Activated T-helper 2 cell treated with anti-CD3 and anti-CD28 coated beads, Interferon-gamma antibody, Interleukin-2, Interleukin-4, amounts not matched to agents 10 μg/mL and 5 μg/mL and 100 μg/mL, durations not matched to agents 14 hours and 24 hours and 36 hours (primary cell): ENCODE measurements around the gene ZC3H12A. TPM values are rescaled to one million over a fixed set of nuclear protein-coding genes. Genes with fewer than 3 reads are reported as not detected.

Experiments used
- DNase-seq: peaks from one replicate; pipeline ENCODE4 v3.0.0; 2021; ENCODE audit warnings: low spot score
- H3K27ac Mint-ChIP-seq: one replicate; pipeline ENCODE4 v1.8.0; 2021; ENCODE audit warnings: mixed read lengths
- H3K27me3 Mint-ChIP-seq: one replicate; pipeline ENCODE4 v1.8.0; 2021; ENCODE audit warnings: low read depth, mixed read lengths
- H3K36me3 Mint-ChIP-seq: one replicate; pipeline ENCODE4 v1.8.0; 2021; ENCODE audit warnings: low read depth, mixed read lengths
- H3K4me1 Mint-ChIP-seq: one replicate; pipeline ENCODE4 v1.8.0; 2021; ENCODE audit warnings: low read depth, mixed read lengths
- H3K4me3 Mint-ChIP-seq: one replicate; pipeline ENCODE4 v1.8.0; 2021; ENCODE audit warnings: low read depth, mild to moderate bottlenecking, moderate library complexity, mixed read lengths
- H3K9me3 Mint-ChIP-seq: one replicate; pipeline ENCODE4 v1.8.0; 2021; ENCODE audit warnings: mixed read lengths
- intact Hi-C: fragments of 100-400 bp; cut with micrococcal nuclease; formaldehyde crosslinking; loops from one replicate; pipeline ENCODE4 v1.15.1; 2023
- total RNA-seq: library from RNA; stranded (reverse); gene quantifications from 2 replicates; pipeline ENCODE4 v1.2.3, GENCODE V29; 2022

ZC3H12A gene
- total RNA-seq, 1 donor from 2014 or later = 23.6 TPM

DNA sequence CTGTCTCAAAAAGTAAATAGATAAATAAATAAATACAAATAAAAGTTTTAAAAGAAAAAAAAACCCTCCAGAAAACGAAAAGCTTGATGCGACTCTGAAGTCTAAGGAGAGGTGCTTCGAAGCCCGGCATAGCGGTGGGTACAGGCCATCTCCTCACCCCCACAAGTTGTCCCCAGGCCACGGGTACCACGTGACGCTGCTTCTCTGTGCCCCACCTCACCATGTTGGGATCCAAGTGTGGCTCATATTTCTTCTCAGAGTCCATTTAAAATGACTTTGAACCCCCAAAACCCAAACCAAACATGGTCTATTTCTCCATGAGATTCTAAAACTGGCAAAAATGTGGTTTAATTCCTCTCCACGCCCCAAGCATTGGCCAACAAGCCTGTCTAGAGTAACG is 32.9 kb upstream of the ZC3H12A start:
- DNase-seq = no peak
- no peak overlapping the region for H3K4me3 Mint-ChIP-seq
- H3K27me3 Mint-ChIP-seq = peaks cover 19% of the 10 kb centered on the region
- no peak overlapping the region for H3K27ac Mint-ChIP-seq
- no peaks in the 10 kb centered on the region for H3K4me1 Mint-ChIP-seq
- intact Hi-C loops = no loop called here
- no peaks in the 10 kb centered on the region for H3K36me3 Mint-ChIP-seq
- H3K9me3 Mint-ChIP-seq = no peaks in the 10 kb centered on the region

DNA sequence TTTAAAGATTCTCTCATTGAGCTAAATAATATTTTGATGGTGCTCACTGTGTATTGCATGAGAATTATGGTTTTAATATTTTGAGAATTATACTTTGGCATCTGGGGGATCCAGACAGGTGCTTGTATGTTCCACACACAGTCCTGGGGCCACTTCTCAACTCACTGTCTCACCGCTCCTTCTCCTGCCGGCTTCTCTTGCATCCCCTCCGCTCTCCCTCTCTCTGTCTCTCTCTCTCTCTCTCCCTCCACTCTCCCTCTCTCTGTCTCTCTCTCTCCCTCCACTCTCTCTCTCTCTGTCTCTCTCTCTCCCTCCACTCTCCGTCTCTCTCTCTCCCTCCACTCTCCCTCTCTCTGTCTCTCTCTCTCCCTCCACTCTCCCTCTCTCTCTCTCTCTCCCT is 32.2 kb upstream of the ZC3H12A start:
- Mint-ChIP-seq H3K27me3 (peaks cover 24% of the 10 kb centered on the region), H3K36me3 (no peaks in the 10 kb centered on the region), H3K9me3 (no peaks in the 10 kb centered on the region), H3K4me1 (no peaks in the 10 kb centered on the region), H3K4me3 (no peak overlapping the region), H3K27ac (no peak overlapping the region)
- intact Hi-C loops = no loop called here
- DNase-seq = no peak

DNA sequence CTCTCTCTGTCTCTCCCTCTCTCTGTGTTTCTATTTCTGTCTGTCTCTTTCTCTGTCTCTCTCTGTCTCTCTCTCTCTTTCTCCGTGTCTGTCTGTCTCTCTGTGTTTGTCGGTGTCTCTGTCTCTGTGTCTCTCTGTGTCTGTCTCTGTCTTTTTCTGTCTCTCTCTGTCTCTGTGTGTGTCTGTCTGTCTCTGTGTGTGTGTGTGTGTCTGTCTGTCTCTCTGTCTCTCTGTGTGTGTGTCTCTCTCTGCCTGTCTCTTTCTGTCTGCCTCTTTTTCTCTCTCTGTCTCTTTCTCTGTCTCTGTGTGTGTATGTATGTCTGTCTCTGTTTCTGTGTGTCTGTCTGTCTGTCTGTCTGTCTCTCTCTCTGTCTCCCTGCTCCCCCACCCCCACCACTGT is 31.7 kb upstream of the ZC3H12A start:
- Mint-ChIP-seq H3K27ac (no peak overlapping the region), H3K27me3 (peaks cover 24% of the 10 kb centered on the region), H3K4me3 (no peak overlapping the region), H3K4me1 (no peaks in the 10 kb centered on the region), H3K9me3 (no peaks in the 10 kb centered on the region), H3K36me3 (no peaks in the 10 kb centered on the region)
- intact Hi-C loops = no loop called here
- no peak for DNase-seq

DNA sequence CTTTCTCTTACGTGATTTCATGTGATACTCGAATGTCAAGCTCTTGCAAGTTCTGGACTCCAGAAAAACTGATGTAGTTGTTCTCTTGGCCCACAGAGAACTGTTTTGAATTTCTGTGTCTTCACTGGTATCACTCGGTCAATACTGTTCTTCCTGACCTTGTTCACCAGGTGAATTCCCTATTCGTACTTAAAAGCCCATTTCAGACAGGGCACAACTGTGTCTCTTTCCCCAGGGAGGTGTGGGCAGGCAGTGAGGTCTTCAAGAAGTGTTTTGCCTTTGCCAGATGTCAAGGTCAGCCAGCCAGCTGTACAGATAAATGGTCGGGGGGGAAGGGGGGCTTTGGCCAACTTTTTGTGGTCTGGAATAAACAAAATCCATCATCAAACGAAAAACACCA is 27.5 kb upstream of the ZC3H12A start:
- Mint-ChIP-seq H3K27me3 (peaks cover 18% of the 10 kb centered on the region), H3K9me3 (no peaks in the 10 kb centered on the region), H3K36me3 (no peaks in the 10 kb centered on the region), H3K4me1 (peaks cover 7% of the 10 kb centered on the region), H3K27ac (no peak overlapping the region), H3K4me3 (no peak overlapping the region)
- no peak for DNase-seq
- intact Hi-C loops = no loop called here

DNA sequence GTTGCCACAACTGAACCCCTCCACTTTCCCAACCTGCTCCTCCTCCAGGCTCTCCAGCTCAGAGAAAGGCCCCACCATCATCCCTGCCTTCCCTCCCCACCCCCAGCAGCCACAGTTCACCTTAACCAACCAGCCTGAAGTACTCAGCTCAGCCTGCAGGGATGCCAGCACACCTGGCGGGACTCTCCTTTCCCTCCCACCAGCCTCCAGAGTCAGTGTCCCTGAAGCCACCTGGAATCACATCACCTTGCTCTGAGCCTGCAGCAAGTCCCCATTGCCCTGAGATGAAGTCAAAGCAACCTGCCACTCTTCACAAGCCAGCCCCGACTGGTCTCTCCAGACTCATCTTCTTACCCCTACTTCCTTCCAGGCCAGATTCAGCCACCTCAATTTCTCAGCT is 26.2 kb upstream of the ZC3H12A start:
- Mint-ChIP-seq H3K9me3 (no peaks in the 10 kb centered on the region), H3K4me3 (no peak overlapping the region), H3K36me3 (no peaks in the 10 kb centered on the region), H3K27me3 (peaks cover 8% of the 10 kb centered on the region), H3K27ac (no peak overlapping the region), H3K4me1 (peaks cover 7% of the 10 kb centered on the region)
- intact Hi-C loops = no loop called here
- no peak for DNase-seq

- no peak overlapping the region for H3K27ac Mint-ChIP-seq
- no peaks in the 10 kb centered on the region for H3K9me3 Mint-ChIP-seq
- no peak overlapping the region for H3K4me3 Mint-ChIP-seq
- H3K27me3 Mint-ChIP-seq = peaks cover 8% of the 10 kb centered on the region
- no peak for DNase-seq
- H3K4me1 Mint-ChIP-seq = peaks cover 7% of the 10 kb centered on the region
- no peaks in the 10 kb centered on the region for H3K36me3 Mint-ChIP-seq
- intact Hi-C loops = no loop called here
Measured at GRCh38 chr1:37448691-37449417, 25.5 kb upstream of the ZC3H12A start.

DNA sequence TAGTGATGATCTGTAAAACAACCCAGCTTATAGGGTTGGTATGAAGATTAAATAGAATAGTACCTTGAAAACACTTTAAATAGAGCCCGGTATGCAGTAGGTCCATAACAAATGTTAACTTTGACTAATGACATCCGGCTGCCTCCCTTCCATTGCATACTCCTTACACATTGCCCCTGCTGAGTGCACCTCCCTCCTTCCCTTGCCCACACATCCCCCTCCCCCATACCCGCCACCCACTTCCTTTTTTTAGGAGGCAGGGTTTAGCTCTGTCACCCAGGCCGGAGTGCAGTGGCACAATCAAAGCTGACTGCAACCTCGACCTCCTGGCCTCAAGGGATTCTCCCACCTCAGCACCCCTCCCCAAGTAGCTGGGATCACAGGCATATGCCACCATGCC is 24.4 kb upstream of the ZC3H12A start:
- H3K4me3 Mint-ChIP-seq = no peak overlapping the region
- no peak overlapping the region for H3K27ac Mint-ChIP-seq
- H3K4me1 Mint-ChIP-seq = peaks cover 12% of the 10 kb centered on the region
- DNase-seq = no peak
- H3K27me3 Mint-ChIP-seq = peaks cover 8% of the 10 kb centered on the region
- no peaks in the 10 kb centered on the region for H3K36me3 Mint-ChIP-seq
- no peaks in the 10 kb centered on the region for H3K9me3 Mint-ChIP-seq
- intact Hi-C loops = no loop called here

DNA sequence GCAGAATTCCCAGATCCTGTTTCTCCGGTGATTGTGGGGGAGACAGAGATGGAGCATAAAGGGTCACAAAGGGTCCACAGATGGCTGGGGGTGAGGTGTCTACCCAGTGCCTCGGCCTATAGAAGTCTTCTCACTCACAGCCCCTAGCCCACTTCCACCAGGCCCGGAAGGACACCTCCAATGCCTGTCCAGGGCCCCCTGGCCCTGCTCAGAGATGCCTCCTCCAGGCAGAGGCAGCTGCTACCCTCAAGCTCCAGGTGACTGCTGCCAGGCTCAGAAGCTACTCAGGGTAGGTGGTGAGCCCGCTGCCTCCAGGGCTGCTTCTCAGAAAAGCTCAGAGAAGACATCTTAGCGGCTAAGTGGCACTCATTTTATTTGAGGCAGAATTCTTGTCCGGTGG is 22.0 kb upstream of the ZC3H12A start:
- H3K4me1 Mint-ChIP-seq = peaks cover 14% of the 10 kb centered on the region
- intact Hi-C loops = no loop called here
- no peaks in the 10 kb centered on the region for H3K9me3 Mint-ChIP-seq
- no peak for DNase-seq
- H3K27ac Mint-ChIP-seq = no peak overlapping the region
- H3K4me3 Mint-ChIP-seq = no peak overlapping the region
- H3K27me3 Mint-ChIP-seq = no peaks in the 10 kb centered on the region
- H3K36me3 Mint-ChIP-seq = no peaks in the 10 kb centered on the region

DNA sequence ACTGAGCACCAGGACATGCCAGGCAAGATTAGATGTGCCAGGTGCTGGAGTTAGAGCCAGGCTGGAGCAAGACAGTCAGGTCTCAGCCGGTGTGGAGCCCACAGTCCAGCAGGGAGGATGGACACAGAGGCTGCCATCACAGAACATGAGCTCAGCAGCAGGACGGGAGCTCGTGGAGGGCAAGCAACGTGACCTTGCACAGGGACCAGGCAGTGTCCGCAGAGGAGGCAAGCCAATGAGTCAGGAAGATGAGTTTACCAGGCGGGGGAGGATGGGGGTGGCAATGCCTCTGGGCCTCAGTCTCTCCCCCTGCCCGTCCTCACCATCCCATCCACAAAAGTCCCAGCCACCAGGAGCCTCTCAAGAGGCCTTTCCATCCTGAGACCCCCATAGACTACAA is 20.7 kb upstream of the ZC3H12A start:
- Mint-ChIP-seq H3K4me1 (peaks cover 14% of the 10 kb centered on the region), H3K27me3 (no peaks in the 10 kb centered on the region), H3K4me3 (no peak overlapping the region), H3K9me3 (no peaks in the 10 kb centered on the region), H3K27ac (no peak overlapping the region), H3K36me3 (no peaks in the 10 kb centered on the region)
- intact Hi-C loops = loop anchor here (1.0 kb wide), 1 partner anchor 34 kb away; no protein-coding TSS in a partner anchor
- DNase-seq = no peak

GRCh38 chr1:37455516-37455915 is 18.9 kb upstream of the ZC3H12A start:
- Mint-ChIP-seq H3K4me1 (peaks cover 6% of the 10 kb centered on the region), H3K27me3 (no peaks in the 10 kb centered on the region), H3K36me3 (no peaks in the 10 kb centered on the region), H3K27ac (no peak overlapping the region), H3K4me3 (no peak overlapping the region), H3K9me3 (no peaks in the 10 kb centered on the region)
- no peak for DNase-seq
- intact Hi-C loops = loop anchor here (5.0 kb wide), 2 partner anchors 97 to 232 kb away; partner anchors contain the start of gene SNIP1

- H3K27ac Mint-ChIP-seq = no peak overlapping the region
- H3K27me3 Mint-ChIP-seq = no peaks in the 10 kb centered on the region
- no peak for DNase-seq
- intact Hi-C loops = loop anchor here (5.0 kb wide), 2 partner anchors 96 to 231 kb away; partner anchors contain the start of gene SNIP1
- H3K4me1 Mint-ChIP-seq = peaks cover 6% of the 10 kb centered on the region
- H3K36me3 Mint-ChIP-seq = no peaks in the 10 kb centered on the region
- H3K4me3 Mint-ChIP-seq = no peak overlapping the region
- no peaks in the 10 kb centered on the region for H3K9me3 Mint-ChIP-seq
Measured at GRCh38 chr1:37456614-37457013, 17.8 kb upstream of the ZC3H12A start.

- intact Hi-C loops = loop anchor here (5.0 kb wide), 2 partner anchors 94 to 229 kb away; partner anchors contain the start of gene SNIP1
- Mint-ChIP-seq H3K9me3 (no peaks in the 10 kb centered on the region), H3K4me3 (no peak overlapping the region), H3K4me1 (peaks cover 6% of the 10 kb centered on the region), H3K36me3 (no peaks in the 10 kb centered on the region), H3K27ac (no peak overlapping the region), H3K27me3 (no peaks in the 10 kb centered on the region)
- DNase-seq = no peak
Measured at GRCh38 chr1:37458551-37458950, 15.8 kb upstream of the ZC3H12A start.

GRCh38 chr1:37461698-37462436 is 12.5 kb upstream of the ZC3H12A start:
- Mint-ChIP-seq H3K27me3 (no peaks in the 10 kb centered on the region), H3K36me3 (no peaks in the 10 kb centered on the region), H3K9me3 (no peaks in the 10 kb centered on the region), H3K4me3 (no peak overlapping the region), H3K4me1 (no peaks in the 10 kb centered on the region), H3K27ac (no peak overlapping the region)
- no peak for DNase-seq
- intact Hi-C loops = no loop called here
